WI38 (cell line): ENCODE data around the gene NKX6-2.

ENCODE experiments used
- H3K4me3 ChIP-seq: 2 replicates; pipeline ENCODE4 v1.5.1; 2011; ENCODE audit warnings: low read depth, mild to moderate bottlenecking, control low read depth, low read length
- CTCF ChIP-seq: IDR thresholded peaks from 2 replicates; pipeline ENCODE4 v1.5.1; 2012; ENCODE audit warnings: low read depth, mild to moderate bottlenecking, control low read depth, low read length

NKX6-2 gene

GRCh38 chr10:132806110-132806509 is 20.2 kb upstream of the NKX6-2 start:
- H3K4me3 ChIP-seq: no peak overlapping the region
- no peak for TF ChIP-seq CTCF

- H3K4me3 ChIP-seq: no peak overlapping the region
- TF ChIP-seq CTCF: no peak
Observed at GRCh38 chr10:132805599-132805998, 19.7 kb upstream of the NKX6-2 start.

- no peak overlapping the region for H3K4me3 ChIP-seq
- TF ChIP-seq CTCF: no peak
Observed at GRCh38 chr10:132804785-132805426, 19.0 kb upstream of the NKX6-2 start.

GRCh38 chr10:132804287-132804686 is 18.3 kb upstream of the NKX6-2 start:
- no peak overlapping the region for H3K4me3 ChIP-seq
- no peak for TF ChIP-seq CTCF

GRCh38 chr10:132803416-132804210 is 17.7 kb upstream of the NKX6-2 start:
- TF ChIP-seq CTCF: no peak
- no peak overlapping the region for H3K4me3 ChIP-seq

GRCh38 chr10:132802694-132803320 is 16.9 kb upstream of the NKX6-2 start:
- TF ChIP-seq CTCF: no peak
- H3K4me3 ChIP-seq: no peak overlapping the region

- H3K4me3 ChIP-seq: no peak overlapping the region
- no peak for TF ChIP-seq CTCF
Observed at GRCh38 chr10:132802048-132802447, 16.1 kb upstream of the NKX6-2 start.
